Breast epithelium (tissue), 3 donors: Measurements from ENCODE around the gene ELAC2.

Experiments
- POLR2A ChIP-seq: fragments of 450-650 bp; IDR thresholded peaks from one replicate; pipeline ENCODE4 v1.6.1; 2016; ENCODE audit warnings: antibody characterized with exemption, mild to moderate bottlenecking, moderate library complexity
- POLR2AphosphoS5 ChIP-seq, 3 donors: sonication (generic); formaldehyde crosslinking; IDR thresholded peaks; one replicate each; pipeline ENCODE4 v1.6.1; 2017; ENCODE audit warnings: antibody characterized with exemption in 3 of 3
- TF ChIP-seq, protein P1 (sequence below), 3 donors: fragments of 450-650 bp; IDR thresholded peaks; one replicate each; pipeline ENCODE4 v1.5.1; 2016 to 2017; ENCODE audit warnings: antibody characterized with exemption in 3 of 3, mild to moderate bottlenecking in 3 of 3, moderate library complexity in 3 of 3

DNA sequence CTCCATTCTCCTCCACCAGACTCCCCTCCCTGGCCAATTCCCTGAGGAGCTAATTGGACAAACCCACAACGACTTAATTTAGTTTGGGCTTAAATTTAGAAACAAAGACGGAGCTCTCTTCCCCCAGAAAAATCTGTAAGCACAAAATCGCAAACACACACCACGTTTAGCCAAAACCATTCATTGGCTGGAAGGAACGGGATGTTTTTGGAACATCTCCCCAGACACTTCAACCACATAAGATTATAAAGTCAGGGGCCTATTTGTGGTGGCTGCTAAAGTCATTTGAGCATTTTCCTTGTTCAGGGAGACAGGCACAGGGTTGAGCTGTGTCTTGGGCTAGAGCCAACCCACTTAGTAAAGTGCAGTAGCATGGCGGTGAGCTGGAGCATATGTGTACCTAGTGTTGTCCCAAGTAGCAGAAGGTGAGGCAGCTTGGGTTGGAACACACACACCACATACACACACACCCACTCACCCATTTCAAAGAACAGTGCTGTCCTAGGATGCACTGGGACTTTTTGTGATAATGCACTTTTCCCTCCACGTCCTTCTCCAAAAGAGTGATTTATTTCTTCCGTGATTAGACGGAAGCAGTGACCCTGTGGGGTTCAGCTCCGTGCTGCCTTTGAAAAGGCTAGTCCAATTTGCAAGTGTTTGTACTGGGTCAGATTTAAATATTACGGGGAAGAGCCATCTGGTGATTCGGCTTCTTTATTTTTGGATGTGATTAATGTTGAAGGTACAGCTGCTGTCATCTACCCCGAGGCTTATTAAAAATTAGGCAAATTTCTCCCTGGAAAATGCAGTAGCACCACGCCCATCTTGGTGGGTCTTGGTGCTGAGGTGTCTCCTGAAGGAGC, 32.2 kb downstream of the ELAC2 start:
- TF ChIP-seq POLR2A, result no peak
- TF ChIP-seq, protein P1, sequence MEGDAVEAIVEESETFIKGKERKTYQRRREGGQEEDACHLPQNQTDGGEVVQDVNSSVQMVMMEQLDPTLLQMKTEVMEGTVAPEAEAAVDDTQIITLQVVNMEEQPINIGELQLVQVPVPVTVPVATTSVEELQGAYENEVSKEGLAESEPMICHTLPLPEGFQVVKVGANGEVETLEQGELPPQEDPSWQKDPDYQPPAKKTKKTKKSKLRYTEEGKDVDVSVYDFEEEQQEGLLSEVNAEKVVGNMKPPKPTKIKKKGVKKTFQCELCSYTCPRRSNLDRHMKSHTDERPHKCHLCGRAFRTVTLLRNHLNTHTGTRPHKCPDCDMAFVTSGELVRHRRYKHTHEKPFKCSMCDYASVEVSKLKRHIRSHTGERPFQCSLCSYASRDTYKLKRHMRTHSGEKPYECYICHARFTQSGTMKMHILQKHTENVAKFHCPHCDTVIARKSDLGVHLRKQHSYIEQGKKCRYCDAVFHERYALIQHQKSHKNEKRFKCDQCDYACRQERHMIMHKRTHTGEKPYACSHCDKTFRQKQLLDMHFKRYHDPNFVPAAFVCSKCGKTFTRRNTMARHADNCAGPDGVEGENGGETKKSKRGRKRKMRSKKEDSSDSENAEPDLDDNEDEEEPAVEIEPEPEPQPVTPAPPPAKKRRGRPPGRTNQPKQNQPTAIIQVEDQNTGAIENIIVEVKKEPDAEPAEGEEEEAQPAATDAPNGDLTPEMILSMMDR (IDR thresholded peaks at IDR 0.05), result no peak
- TF ChIP-seq POLR2AphosphoS5 (IDR thresholded peaks at IDR 0.05), result no peak
